H9 (cell line): ENCODE results near the gene CCDC27. TPM values are rescaled to one million over a fixed set of nuclear protein-coding genes. Genes with fewer than 3 reads are reported as not detected.
"Not testable (repeated sequence)": the region's sequence is repeated elsewhere in the genome, so short reads cannot be mapped to it uniquely, and the experiment has no call there.

ENCODE experiments used
- DNase-seq: peaks from one replicate; pipeline ENCODE4 v3.0.0-alpha.2; 2017
- H2AFZ ChIP-seq: one replicate; pipeline ENCODE4 v1.6.1; 2013; ENCODE audit warnings: mild to moderate bottlenecking, low read length, control low read depth, moderate library complexity
- H2AK5ac ChIP-seq: 2 replicates; pipeline ENCODE4 v1.6.1; 2013; ENCODE audit warnings: low read length, control low read depth, mixed read lengths; ENCODE audit not compliant: insufficient read length
- H2BK120ac ChIP-seq: one replicate; pipeline ENCODE4 v1.6.1; 2013; ENCODE audit warnings: low read depth, mild to moderate bottlenecking, low read length, control low read depth, inconsistent platforms; ENCODE audit not compliant: poor library complexity, severe bottlenecking
- H2BK12ac ChIP-seq: 2 replicates; pipeline ENCODE4 v1.6.1; 2013; ENCODE audit warnings: low read length, control low read depth, mixed read lengths, low read depth; ENCODE audit not compliant: insufficient read length
- H2BK15ac ChIP-seq: 2 replicates; pipeline ENCODE4 v1.6.1; 2013; ENCODE audit warnings: low read depth, low read length, control low read depth
- H2BK20ac ChIP-seq: one replicate; pipeline ENCODE4 v1.6.1; 2013; ENCODE audit warnings: low read depth, mild to moderate bottlenecking, low read length, control low read depth, inconsistent platforms; ENCODE audit not compliant: poor library complexity, severe bottlenecking
- H2BK5ac ChIP-seq: 2 replicates; pipeline ENCODE4 v1.6.1; 2013; ENCODE audit warnings: low read length, control low read depth, mixed read lengths; ENCODE audit not compliant: insufficient read length
- H3K14ac ChIP-seq: 2 replicates; pipeline ENCODE4 v1.6.1; 2013; ENCODE audit warnings: low read length, control low read depth; ENCODE audit not compliant: insufficient read depth
- H3K18ac ChIP-seq: 2 replicates; pipeline ENCODE4 v1.6.1; 2013; ENCODE audit warnings: low read depth, mild to moderate bottlenecking, mixed read lengths, low read length, control low read depth; ENCODE audit not compliant: insufficient read length
- H3K23ac ChIP-seq: 2 replicates; pipeline ENCODE4 v1.6.1; 2013; ENCODE audit warnings: low read length, control low read depth, mixed read lengths, low read depth; ENCODE audit not compliant: insufficient read length
- H3K23me2 ChIP-seq: 2 replicates; pipeline ENCODE4 v1.6.1; 2013; ENCODE audit warnings: low read depth, mild to moderate bottlenecking, mixed read lengths, low read length, control low read depth; ENCODE audit not compliant: insufficient read length, poor library complexity, severe bottlenecking
- H3K27ac ChIP-seq: 2 replicates; pipeline ENCODE4 v1.5.1; 2013; ENCODE audit warnings: low read length, control low read depth, mixed read lengths, low read depth; ENCODE audit not compliant: insufficient read length
- H3K27me3 ChIP-seq: 2 replicates; pipeline ENCODE4 v1.6.1; 2013; ENCODE audit warnings: low read length, control low read depth, inconsistent platforms; ENCODE audit not compliant: insufficient read depth
- H3K4ac ChIP-seq: 2 replicates; pipeline ENCODE4 v1.6.1; 2013; ENCODE audit warnings: low read depth, mild to moderate bottlenecking, control low read depth, inconsistent platforms, low read length, moderate library complexity
- H3K4me1 ChIP-seq: 2 replicates; pipeline ENCODE4 v1.6.1; 2013; ENCODE audit warnings: low read length, control low read depth, inconsistent platforms; ENCODE audit not compliant: insufficient read depth
- H3K4me2 ChIP-seq: 2 replicates; pipeline ENCODE4 v1.6.1; 2013; ENCODE audit warnings: low read length, control low read depth, mixed read lengths; ENCODE audit not compliant: insufficient read length, insufficient read depth
- H3K56ac ChIP-seq: 2 replicates; pipeline ENCODE4 v1.6.1; 2013; ENCODE audit warnings: low read depth, mild to moderate bottlenecking, mixed read lengths, low read length, control low read depth; ENCODE audit not compliant: insufficient read length
- H3K79me1 ChIP-seq: 2 replicates; pipeline ENCODE4 v1.6.1; 2013; ENCODE audit warnings: low read depth, mild to moderate bottlenecking, moderate library complexity, low read length, control low read depth, inconsistent platforms; ENCODE audit not compliant: insufficient read depth, poor library complexity, severe bottlenecking
- H3K79me2 ChIP-seq: 2 replicates; pipeline ENCODE4 v1.6.1; 2013; ENCODE audit warnings: low read length, control low read depth, inconsistent platforms; ENCODE audit not compliant: insufficient read depth
- H3K9ac ChIP-seq: 2 replicates; pipeline ENCODE4 v1.6.1; 2013; ENCODE audit warnings: low read length, control low read depth, mixed read lengths; ENCODE audit not compliant: insufficient read length; ENCODE audit errors: extremely low read depth
- H3K9me3 ChIP-seq: one replicate; pipeline ENCODE4 v1.6.1; 2013; ENCODE audit warnings: low read depth, low read length, inconsistent platforms; ENCODE audit not compliant: control insufficient read depth
- H3T11ph ChIP-seq: one replicate; pipeline ENCODE4 v1.6.1; 2013; ENCODE audit warnings: mild to moderate bottlenecking, low read length, control low read depth, inconsistent platforms
- H4K20me1 ChIP-seq: one replicate; pipeline ENCODE4 v1.6.1; 2013; ENCODE audit not compliant: control insufficient read depth, insufficient read length, insufficient read depth
- H4K5ac ChIP-seq: 2 replicates; pipeline ENCODE4 v1.6.1; 2013; ENCODE audit warnings: low read depth, mild to moderate bottlenecking, mixed read lengths, low read length, control low read depth; ENCODE audit not compliant: insufficient read length
- H4K8ac ChIP-seq: replicated peaks from 2 replicates; pipeline ENCODE4 v1.6.1; 2013; ENCODE audit warnings: low read length, control low read depth, mixed read lengths, low read depth; ENCODE audit not compliant: insufficient read length
- H4K91ac ChIP-seq: 2 replicates; pipeline ENCODE4 v1.6.1; 2013; ENCODE audit warnings: low read depth, mild to moderate bottlenecking, moderate library complexity, mixed read lengths, low read length, control low read depth; ENCODE audit not compliant: insufficient read length
- H3K27ac Mint-ChIP-seq, 3 experiments: 2 replicates in 2 of 3; 3 replicates in 1 of 3; pipeline ENCODE4 v1.8.0; 2020 to 2021; ENCODE audit warnings: mixed read lengths in 3 of 3, mild to moderate bottlenecking in 1 of 3, moderate library complexity in 1 of 3
- H3K27me3 Mint-ChIP-seq: 2 replicates; pipeline ENCODE4 v1.8.0; 2021; ENCODE audit warnings: low read depth, mild to moderate bottlenecking, moderate library complexity, mixed read lengths
- H3K36me3 Mint-ChIP-seq, 3 experiments: 2 replicates in 2 of 3; 3 replicates in 1 of 3; pipeline ENCODE4 v1.8.0; 2020 to 2021; ENCODE audit warnings: low read depth in 3 of 3, mixed read lengths in 3 of 3; ENCODE audit not compliant: insufficient read depth in 1 of 3
- H3K4me1 Mint-ChIP-seq, 2 experiments: 2 replicates each; pipeline ENCODE4 v1.8.0; 2020; ENCODE audit warnings: mixed read lengths in 2 of 2
- H3K4me3 Mint-ChIP-seq, 2 experiments: 2 replicates in 1 of 2; 3 replicates in 1 of 2; pipeline ENCODE4 v1.8.0; 2020 to 2021; ENCODE audit warnings: mild to moderate bottlenecking in 2 of 2, mixed read lengths in 2 of 2, moderate library complexity in 1 of 2
- H3K9me3 Mint-ChIP-seq, 2 experiments: 2 replicates in 1 of 2; 3 replicates in 1 of 2; pipeline ENCODE4 v1.8.0; 2020; ENCODE audit warnings: mild to moderate bottlenecking in 2 of 2, mixed read lengths in 2 of 2, moderate library complexity in 1 of 2
- WGBS: extraction: QIAGEN DNeasy Blood & Tissue Kit; methylation state at CpG from one replicate; pipeline ENCODE4 v1.1.7; 2013; ENCODE audit warnings: missing lambda C conversion rate, low lambda C conversion rate, mixed read lengths; ENCODE audit not compliant: insufficient read length; ENCODE audit errors: extremely low coverage; 5-methylcytosine and 5-hydroxymethylcytosine counted together
- total RNA-seq: library from RNA; stranded (reverse); gene quantifications from 2 replicates; pipeline ENCODE4 v1.2.1, GENCODE V29; 2021
- TF ChIP-seq, protein P1 (sequence below): fragments of 200-600 bp; sonication (generic); conservative IDR thresholded peaks from 3 replicates; pipeline ENCODE4 v1.8.0; 2021; ENCODE audit warnings: antibody characterized with exemption, mild to moderate bottlenecking

Gene CCDC27
- total RNA-seq, 1 experiment from 2014 or later, result not detected

DNA sequence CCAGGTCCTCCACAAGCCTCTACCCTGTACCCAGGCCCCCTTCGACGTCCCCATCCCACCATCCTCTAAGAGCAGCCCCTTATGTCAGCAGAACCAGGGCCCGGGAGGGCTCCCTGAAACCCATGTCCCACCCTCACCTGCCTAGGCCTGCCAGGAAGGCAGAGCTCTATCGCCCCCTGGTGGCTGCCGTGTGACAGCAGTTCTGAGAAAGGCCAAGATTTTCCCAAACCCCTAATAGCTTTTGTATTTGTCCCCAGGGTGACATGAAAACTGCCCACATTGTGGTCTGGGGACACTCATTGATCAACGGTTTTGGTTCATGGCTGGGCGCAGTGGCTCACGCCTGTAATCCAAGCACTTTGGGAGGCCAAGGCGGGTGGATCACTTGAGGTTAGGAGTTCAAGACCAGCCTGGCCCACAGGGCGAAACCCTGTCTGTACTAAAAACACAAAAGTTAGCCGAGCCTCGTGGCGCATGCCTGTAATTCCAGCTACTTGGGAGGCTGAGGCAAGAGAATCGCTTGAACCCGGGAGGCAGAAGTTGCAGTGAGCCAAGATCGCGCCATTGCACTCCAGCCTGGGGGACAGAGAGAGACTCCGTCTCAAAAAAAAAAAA, 27.7 kb upstream of the CCDC27 start:
- WGBS, result no CpG with 5 or more reads among the region's 18 CpGs
- not testable (repeated sequence) for H2BK120ac ChIP-seq, H3K14ac ChIP-seq, H3K9me3 Mint-ChIP-seq, H3K27ac Mint-ChIP-seq, H3K27ac ChIP-seq, H4K5ac ChIP-seq, H2BK15ac ChIP-seq, H4K20me1 ChIP-seq, H3K4me2 ChIP-seq, H3K23me2 ChIP-seq, H3K36me3 Mint-ChIP-seq, H2BK20ac ChIP-seq, H3K18ac ChIP-seq, H3K9me3 ChIP-seq, H3K9ac ChIP-seq, H3T11ph ChIP-seq, H3K4ac ChIP-seq, H4K8ac ChIP-seq, H3K4me3 Mint-ChIP-seq, H2BK12ac ChIP-seq, H3K23ac ChIP-seq, H3K4me1 Mint-ChIP-seq, H3K27me3 ChIP-seq, H3K79me2 ChIP-seq, H3K56ac ChIP-seq, H2BK5ac ChIP-seq, H4K91ac ChIP-seq, H3K79me1 ChIP-seq, H3K4me1 ChIP-seq, H2AK5ac ChIP-seq, H2AFZ ChIP-seq
- peak; percentile 84 for DNase-seq
- peaks cover 12% of the 10 kb centered on the region for H3K27me3 Mint-ChIP-seq
- TF ChIP-seq, protein P1, sequence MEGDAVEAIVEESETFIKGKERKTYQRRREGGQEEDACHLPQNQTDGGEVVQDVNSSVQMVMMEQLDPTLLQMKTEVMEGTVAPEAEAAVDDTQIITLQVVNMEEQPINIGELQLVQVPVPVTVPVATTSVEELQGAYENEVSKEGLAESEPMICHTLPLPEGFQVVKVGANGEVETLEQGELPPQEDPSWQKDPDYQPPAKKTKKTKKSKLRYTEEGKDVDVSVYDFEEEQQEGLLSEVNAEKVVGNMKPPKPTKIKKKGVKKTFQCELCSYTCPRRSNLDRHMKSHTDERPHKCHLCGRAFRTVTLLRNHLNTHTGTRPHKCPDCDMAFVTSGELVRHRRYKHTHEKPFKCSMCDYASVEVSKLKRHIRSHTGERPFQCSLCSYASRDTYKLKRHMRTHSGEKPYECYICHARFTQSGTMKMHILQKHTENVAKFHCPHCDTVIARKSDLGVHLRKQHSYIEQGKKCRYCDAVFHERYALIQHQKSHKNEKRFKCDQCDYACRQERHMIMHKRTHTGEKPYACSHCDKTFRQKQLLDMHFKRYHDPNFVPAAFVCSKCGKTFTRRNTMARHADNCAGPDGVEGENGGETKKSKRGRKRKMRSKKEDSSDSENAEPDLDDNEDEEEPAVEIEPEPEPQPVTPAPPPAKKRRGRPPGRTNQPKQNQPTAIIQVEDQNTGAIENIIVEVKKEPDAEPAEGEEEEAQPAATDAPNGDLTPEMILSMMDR, result peak; percentile 96
